ENCODE data around the gene AHRR. TPM values are rescaled to one million over a fixed set of nuclear protein-coding genes. Genes with fewer than 3 reads are reported as not detected.

Gene AHRR
- total RNA-seq, 1 donor from 2014 or later = 2.6 TPM

DNA sequence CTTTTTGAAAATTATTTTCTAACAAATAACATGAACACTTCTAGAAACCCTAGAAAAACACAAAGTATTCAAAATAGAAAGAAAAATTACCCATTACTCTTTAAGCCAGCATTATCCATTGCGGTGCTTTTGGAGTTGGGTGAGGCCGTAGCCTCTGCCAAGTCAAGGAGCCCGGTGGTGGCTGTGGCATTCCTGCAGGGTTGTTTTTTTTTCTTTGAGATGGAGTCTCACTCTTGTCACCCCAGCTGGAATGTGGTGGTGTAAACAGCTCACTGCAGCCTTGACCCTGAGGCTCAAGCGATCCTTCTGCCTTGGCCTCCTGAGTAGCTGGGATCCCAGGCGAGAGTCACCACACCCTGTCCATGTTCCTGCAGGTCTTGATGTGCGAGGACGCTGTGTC lies 8.2 kb upstream of the AHRR start:
- H3K4me3 ChIP-seq (ENCODE audit: low read depth, low read length) = no peak overlapping the region
- peaks cover 1% of the 10 kb centered on the region for H3K36me3 ChIP-seq (ENCODE audit: control insufficient read depth, insufficient read depth, low read length)
- DNase-seq (ENCODE audit: low read depth) = no peak
- no peaks in the 10 kb centered on the region for H3K27me3 ChIP-seq (ENCODE audit: control insufficient read depth, insufficient read depth, low read length)
- TF ChIP-seq, protein P1, sequence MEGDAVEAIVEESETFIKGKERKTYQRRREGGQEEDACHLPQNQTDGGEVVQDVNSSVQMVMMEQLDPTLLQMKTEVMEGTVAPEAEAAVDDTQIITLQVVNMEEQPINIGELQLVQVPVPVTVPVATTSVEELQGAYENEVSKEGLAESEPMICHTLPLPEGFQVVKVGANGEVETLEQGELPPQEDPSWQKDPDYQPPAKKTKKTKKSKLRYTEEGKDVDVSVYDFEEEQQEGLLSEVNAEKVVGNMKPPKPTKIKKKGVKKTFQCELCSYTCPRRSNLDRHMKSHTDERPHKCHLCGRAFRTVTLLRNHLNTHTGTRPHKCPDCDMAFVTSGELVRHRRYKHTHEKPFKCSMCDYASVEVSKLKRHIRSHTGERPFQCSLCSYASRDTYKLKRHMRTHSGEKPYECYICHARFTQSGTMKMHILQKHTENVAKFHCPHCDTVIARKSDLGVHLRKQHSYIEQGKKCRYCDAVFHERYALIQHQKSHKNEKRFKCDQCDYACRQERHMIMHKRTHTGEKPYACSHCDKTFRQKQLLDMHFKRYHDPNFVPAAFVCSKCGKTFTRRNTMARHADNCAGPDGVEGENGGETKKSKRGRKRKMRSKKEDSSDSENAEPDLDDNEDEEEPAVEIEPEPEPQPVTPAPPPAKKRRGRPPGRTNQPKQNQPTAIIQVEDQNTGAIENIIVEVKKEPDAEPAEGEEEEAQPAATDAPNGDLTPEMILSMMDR (IDR thresholded peaks at IDR 0.05; ENCODE audit: insufficient read depth, low read length, poor library complexity, severe bottlenecking) = no peak

DNA sequence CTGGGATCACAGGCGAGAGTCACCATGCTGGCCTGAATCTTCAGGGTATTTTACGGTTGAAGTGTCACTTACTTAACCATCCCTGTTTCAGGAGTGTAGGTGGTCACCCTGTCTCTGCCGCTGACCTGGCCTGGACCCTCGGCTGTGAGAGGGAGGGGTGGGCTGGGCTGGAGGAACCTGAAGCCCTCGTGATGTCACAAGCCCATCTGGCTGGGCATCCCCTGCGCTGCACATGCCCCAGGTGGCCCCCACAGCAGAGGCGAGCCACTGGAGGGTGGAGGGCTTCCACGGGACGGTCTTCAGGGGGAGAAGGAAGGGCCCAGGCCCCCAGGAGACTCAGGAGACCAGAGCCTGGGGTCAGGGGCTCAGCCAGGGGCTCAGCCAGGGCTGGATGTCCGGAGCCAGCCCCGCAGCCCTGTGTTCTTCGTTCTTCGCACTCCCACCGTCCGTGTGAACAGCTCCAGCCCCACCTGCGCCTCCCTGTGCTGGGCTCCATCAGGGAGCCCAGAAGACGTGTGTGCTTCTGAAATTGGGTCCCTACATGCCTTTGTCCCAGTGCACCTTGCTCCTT lies 7.6 kb upstream of the AHRR start:
- Histone ChIP-seq H3K4me3 (ENCODE audit: low read depth, low read length) (no peak overlapping the region), H3K36me3 (ENCODE audit: control insufficient read depth, insufficient read depth, low read length) (peaks cover 1% of the 10 kb centered on the region), H3K27me3 (ENCODE audit: control insufficient read depth, insufficient read depth, low read length) (peaks cover 5% of the 10 kb centered on the region)
- TF ChIP-seq, protein P1 (IDR thresholded peaks at IDR 0.05; ENCODE audit: insufficient read depth, low read length, poor library complexity, severe bottlenecking) = no peak
- no peak for DNase-seq (ENCODE audit: low read depth)

DNA sequence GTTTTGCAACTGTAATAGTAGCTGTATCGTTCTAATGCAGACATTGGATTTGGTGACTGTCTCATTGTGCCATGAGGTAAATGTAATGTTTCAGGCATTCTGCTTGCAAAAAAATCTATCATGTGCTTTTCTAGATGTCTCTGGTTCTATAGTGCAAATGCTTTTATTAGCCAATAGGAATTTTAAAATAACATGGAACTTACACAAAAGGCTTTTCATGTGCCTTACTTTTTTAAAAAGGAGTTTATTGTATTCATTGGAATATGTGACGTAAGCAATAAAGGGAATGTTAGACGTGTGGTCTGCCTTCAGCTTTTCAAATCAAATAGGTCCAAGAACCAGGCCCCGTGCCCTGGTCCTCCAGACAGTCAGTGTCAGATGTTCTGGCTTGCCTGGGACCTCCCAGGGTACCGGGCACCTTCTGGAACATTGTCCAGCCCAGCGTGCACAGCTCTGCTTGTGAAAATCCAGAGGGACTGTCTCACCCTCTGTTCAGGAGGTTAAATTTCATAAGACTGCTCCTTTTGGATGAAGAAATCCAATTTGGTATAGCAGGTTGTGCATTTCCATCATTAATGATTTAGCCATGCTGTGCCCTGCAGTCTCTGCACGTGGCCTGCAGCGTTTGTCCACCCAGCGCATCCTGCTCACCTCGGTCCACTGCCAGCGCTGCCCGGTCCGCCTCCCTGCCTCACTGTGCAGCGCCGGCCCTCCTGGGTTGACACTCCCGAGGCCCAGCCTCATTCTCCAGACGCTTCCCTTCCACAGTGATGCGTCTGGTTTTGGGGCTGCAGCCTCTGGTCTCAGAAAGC lies 6.6 kb upstream of the AHRR start:
- peaks cover 1% of the 10 kb centered on the region for H3K36me3 ChIP-seq (ENCODE audit: control insufficient read depth, insufficient read depth, low read length)
- TF ChIP-seq, protein P1 (IDR thresholded peaks at IDR 0.05; ENCODE audit: insufficient read depth, low read length, poor library complexity, severe bottlenecking) = no peak
- H3K27me3 ChIP-seq (ENCODE audit: control insufficient read depth, insufficient read depth, low read length) = peaks cover 12% of the 10 kb centered on the region
- no peak overlapping the region for H3K4me3 ChIP-seq (ENCODE audit: low read depth, low read length)
- no peak for DNase-seq (ENCODE audit: low read depth)

DNA sequence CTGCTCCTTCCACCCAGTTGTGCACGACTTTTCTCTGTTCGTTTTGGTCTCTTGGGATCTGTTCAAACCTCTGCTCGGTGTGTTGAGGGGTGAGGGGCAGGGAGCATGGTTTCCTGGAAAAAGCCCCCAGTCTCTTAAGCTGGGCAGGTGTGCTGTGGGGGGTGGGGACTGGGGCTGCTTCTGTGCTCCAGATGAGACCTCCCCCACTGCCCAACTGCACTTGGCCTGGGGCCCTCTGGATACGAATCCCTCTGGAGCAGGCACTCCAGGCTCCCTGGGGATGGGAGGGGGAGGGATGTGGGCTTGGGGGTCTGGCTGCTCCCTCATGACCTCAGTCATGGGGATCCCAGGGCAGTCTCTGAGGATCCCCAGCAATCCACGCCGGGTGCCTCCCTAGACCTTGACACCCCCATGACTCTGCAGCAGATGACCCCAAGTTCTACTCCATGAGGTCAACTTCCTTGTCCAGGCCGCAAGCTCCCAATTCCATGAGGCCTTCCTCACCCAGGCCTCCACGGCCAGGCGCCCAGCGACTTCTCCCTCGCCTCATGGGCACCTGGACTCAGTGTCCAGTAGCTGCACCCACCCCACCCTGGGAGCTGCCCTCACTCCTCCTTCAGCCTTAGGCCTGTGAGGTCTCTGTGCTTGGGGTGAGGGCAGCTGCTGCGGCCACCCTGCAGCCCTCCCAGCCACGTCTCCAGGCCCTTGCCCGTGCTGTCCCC lies 5.9 kb upstream of the AHRR start:
- no peak for DNase-seq (ENCODE audit: low read depth)
- Histone ChIP-seq H3K36me3 (ENCODE audit: control insufficient read depth, insufficient read depth, low read length) (no peaks in the 10 kb centered on the region), H3K4me3 (ENCODE audit: low read depth, low read length) (no peak overlapping the region), H3K27me3 (ENCODE audit: control insufficient read depth, insufficient read depth, low read length) (peaks cover 19% of the 10 kb centered on the region)
- TF ChIP-seq, protein P1 (IDR thresholded peaks at IDR 0.05; ENCODE audit: insufficient read depth, low read length, poor library complexity, severe bottlenecking) = no peak

DNA sequence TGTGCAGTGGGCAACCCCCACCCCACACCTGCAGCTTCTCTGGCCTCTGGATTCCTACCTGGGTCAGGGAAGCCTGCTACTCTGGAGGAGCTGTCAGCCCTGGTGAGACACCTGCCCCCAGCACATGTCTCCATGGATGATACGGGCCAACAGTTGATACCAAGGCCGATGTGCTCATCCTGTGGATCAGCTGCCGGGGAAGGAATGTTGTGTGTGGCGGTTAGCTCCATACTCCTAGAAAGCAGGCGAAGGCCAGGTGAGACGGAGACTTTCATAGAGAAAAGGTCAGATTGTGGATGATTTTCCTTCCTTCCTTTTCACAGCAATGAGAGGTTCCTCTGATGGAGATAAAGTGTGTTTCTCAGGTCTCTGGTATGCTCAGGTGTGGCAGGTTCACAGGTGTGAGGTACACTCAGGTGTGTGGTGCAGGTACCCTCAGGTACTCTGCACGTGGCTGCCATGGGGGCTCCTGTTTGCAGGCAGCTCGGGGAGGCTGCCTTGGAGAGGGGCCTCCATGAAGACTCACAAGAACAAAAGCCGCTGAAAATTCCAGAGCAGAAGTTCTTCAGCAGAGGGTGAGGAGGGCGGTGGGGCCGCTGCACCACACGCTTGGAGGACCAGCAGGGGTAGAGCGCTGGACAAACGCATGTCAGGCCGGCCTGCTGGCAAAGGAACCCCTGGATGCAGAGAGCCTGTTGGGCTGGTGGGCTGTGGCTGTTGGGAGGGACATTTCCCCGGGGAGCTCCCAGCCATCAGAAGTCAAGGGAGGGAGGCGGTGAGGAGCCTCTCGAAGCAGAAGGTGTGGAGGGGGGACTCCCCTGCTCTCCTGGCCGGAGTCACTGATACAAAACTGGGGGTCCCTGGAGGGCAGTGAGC lies 5.1 kb upstream of the AHRR start:
- H3K36me3 ChIP-seq (ENCODE audit: control insufficient read depth, insufficient read depth, low read length) = no peaks in the 10 kb centered on the region
- DNase-seq (ENCODE audit: low read depth) = no peak
- no peak overlapping the region for H3K4me3 ChIP-seq (ENCODE audit: low read depth, low read length)
- H3K27me3 ChIP-seq (ENCODE audit: control insufficient read depth, insufficient read depth, low read length) = peaks cover 27% of the 10 kb centered on the region
- TF ChIP-seq, protein P1 (IDR thresholded peaks at IDR 0.05; ENCODE audit: insufficient read depth, low read length, poor library complexity, severe bottlenecking) = no peak
